ENCODE data around the gene CACNA2D2. TPM values are rescaled to one million over a fixed set of nuclear protein-coding genes. Genes with fewer than 3 reads are reported as not detected.

Gene CACNA2D2
- polyA plus RNA-seq, 1 donor from 2014 or later = 0.11 TPM

DNA sequence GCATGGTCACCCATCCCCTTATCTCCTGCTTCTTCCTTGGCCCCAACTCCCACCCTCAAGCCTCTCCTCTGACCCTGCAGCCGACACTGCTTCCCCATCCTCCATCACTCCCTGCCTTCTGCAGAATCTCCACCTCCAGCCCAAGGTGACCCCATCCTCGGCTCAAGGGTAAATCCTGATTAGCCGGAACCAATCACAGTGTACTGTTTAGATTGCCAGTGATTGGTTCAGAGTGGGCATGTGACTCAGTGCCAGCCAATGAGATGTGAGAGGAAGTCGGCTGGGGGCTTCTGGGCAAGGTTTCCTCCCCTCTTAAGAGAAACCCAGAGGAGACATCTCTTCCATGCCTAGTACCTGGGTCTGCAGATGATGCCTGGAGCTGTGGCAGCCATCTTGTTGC lies 10.3 kb downstream of the CACNA2D2 start:
- H3K4me3 Mint-ChIP-seq = no peak overlapping the region
- H3K36me3 Mint-ChIP-seq = no peaks in the 10 kb centered on the region
- H3K9me3 Mint-ChIP-seq = peaks cover 0 to 3% (median 0%) of the 10 kb centered on the region in 3 donors
- no peak overlapping the region for H3K27ac Mint-ChIP-seq
- peaks cover 9% of the 10 kb centered on the region for H3K27me3 Mint-ChIP-seq
- H3K4me1 Mint-ChIP-seq = no peaks in the 10 kb centered on the region

DNA sequence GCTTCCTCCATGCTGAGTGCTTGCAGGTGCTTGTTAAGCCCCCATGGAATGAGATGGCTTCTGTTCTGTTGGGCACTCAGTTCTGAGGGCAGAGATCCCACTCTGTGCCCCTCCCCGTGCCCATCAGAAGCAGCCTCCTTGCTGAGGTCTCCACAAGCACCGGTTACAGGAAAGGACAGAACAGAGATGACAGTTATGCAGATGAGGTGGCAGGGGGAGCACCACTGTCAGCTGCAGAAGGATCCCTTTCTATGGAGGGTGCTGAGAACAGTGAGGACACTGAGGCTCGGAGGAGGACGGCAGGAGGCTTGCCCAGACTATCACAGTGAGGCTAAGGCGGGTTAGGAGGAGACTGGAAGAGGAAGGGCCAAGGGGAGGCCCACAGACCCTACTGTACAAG lies 12.4 kb downstream of the CACNA2D2 start:
- H3K4me3 Mint-ChIP-seq = no peak overlapping the region
- no peaks in the 10 kb centered on the region for H3K36me3 Mint-ChIP-seq
- peaks cover 0 to 3% (median 0%) of the 10 kb centered on the region in 3 donors for H3K9me3 Mint-ChIP-seq
- peaks cover 6% of the 10 kb centered on the region for H3K27me3 Mint-ChIP-seq
- no peak overlapping the region for H3K27ac Mint-ChIP-seq
- no peaks in the 10 kb centered on the region for H3K4me1 Mint-ChIP-seq

DNA sequence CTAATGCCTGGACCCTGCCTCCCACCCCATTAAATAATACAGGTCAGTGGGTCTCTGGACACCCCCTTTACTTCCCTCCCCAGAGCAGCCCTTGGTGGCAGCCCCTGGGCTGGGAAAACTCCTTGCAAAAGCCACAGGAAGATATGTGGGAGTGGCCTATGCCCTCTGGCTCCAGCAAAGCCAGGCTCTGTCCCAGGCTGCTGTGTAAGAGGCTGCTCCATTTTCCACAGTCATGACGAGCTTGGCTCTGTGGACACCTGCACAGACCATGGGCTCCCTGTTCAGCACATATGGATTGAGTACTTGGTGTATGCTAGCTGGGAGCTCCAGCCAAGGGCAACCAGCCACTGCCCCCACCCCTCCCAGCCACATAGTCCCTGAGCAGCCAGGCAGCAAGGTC lies 13.0 kb downstream of the CACNA2D2 start:
- Mint-ChIP-seq H3K27me3 (peaks cover 6% of the 10 kb centered on the region), H3K4me3 (no peak overlapping the region), H3K36me3 (no peaks in the 10 kb centered on the region), H3K27ac (no peak overlapping the region), H3K9me3 (peaks cover 0 to 3% (median 0%) of the 10 kb centered on the region in 3 donors), H3K4me1 (no peaks in the 10 kb centered on the region)

DNA sequence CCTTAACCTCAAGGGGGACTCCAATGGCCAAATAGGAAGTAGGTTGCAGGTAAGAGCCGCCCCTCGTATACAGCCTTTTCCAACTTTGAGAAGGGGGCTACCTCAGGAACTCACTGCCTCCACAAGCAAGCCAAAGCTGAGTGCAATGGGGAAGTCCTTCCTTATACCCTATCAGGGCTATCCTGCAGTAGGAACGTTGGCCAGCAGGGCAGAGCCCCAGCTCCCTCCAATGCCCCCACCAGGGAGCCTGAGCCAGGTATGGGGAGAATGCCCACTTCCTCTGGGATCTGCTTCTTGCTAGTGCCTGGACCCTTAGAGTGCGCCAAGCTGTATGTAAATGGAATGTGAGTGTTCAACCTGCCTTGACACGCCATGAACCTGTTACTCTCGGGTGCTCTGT lies 16.3 kb downstream of the CACNA2D2 start:
- Mint-ChIP-seq H3K27ac (peak overlapping the region in 1 of 3 donors; percentile 37), H3K9me3 (no peaks in the 10 kb centered on the region), H3K4me1 (no peaks in the 10 kb centered on the region), H3K4me3 (no peak overlapping the region), H3K36me3 (peaks cover 2% of the 10 kb centered on the region), H3K27me3 (peaks cover 16% of the 10 kb centered on the region)

DNA sequence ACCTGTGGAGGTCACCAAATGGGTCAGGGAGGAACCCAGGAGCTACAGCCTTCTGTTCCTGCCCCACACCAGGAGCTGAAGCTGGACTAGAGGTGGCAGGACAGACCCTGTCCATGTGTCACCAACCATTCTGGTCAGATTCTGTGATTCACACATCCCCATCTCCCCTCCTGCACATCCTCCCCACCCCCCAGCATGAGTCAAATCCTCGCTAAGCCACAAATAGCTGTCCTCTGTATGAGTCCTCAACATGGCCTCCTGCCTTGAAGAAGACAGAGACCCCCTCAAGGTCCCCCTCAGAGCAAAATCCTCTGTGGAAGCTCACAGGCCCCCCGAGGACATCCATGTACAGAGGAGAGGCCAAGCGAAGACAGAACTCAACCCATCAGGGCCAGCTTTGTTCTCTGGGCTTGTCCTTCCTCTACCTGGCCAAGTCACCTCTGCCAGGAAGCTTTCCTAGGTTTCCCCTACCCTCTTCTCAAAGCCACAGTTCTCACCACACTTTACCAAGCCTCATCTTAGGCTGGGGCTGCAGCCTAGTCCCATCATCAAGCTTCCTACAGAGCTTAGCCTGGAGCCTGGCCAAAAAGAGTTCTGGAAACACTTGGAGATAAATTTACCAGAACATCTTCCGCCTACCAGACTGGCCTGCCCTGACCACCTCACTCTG lies 17.1 kb downstream of the CACNA2D2 start:
- Mint-ChIP-seq H3K9me3 (no peaks in the 10 kb centered on the region), H3K36me3 (peaks cover 2% of the 10 kb centered on the region), H3K27me3 (peaks cover 15% of the 10 kb centered on the region), H3K27ac (no peak overlapping the region), H3K4me1 (no peaks in the 10 kb centered on the region), H3K4me3 (no peak overlapping the region)

DNA sequence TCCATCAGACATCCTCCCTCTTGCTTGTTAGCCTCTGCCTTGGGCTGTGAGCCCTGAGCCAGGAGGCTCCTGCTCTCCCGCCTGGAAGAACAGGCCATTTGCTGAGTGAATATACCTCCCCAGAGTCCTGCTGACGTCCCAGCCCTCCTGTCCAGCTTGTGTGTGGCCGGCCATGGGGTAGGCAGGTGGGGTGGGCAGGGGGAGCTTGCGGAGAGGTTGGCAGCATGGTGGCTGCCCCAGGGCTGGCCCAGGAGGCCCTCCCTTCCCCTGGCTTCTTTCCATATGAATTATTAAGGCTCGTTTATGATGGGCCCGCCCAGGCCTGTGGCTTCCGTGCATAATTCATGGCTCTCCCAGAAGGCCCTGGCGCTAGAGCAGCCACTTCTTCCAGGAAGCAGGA lies 18.7 kb downstream of the CACNA2D2 start:
- Mint-ChIP-seq H3K4me3 (no peak overlapping the region), H3K27me3 (peaks cover 12% of the 10 kb centered on the region), H3K27ac (no peak overlapping the region), H3K4me1 (peaks cover 0 to 2% (median 2%) of the 10 kb centered on the region in 3 donors), H3K9me3 (no peaks in the 10 kb centered on the region), H3K36me3 (peaks cover 2% of the 10 kb centered on the region)

DNA sequence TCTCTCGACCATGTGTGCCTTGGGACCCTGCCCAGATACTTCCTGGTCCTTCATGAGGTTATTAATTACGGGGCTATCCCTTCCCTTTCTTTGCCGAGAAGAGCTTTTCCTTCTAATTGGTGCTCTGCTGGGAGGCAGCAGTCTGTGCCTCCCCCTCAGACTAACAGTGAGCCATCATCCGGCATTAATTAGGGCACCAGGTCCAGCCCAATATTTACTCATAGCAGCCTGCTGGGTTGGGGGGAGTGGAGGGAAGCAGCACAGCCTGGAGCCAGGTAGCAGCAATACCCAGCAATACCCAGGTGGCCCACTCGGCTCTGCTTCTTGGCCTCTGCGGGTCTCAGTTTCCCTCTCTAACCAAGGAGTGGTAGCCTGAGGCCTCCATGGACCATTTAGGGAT lies 20.1 kb downstream of the CACNA2D2 start:
- H3K9me3 Mint-ChIP-seq = no peaks in the 10 kb centered on the region
- H3K27ac Mint-ChIP-seq = peak overlapping the region in 1 of 3 donors; percentile 47
- no peak overlapping the region for H3K4me3 Mint-ChIP-seq
- H3K36me3 Mint-ChIP-seq = peaks cover 2% of the 10 kb centered on the region
- H3K4me1 Mint-ChIP-seq = peaks cover 0 to 2% (median 2%) of the 10 kb centered on the region in 3 donors
- H3K27me3 Mint-ChIP-seq = peaks cover 12% of the 10 kb centered on the region

DNA sequence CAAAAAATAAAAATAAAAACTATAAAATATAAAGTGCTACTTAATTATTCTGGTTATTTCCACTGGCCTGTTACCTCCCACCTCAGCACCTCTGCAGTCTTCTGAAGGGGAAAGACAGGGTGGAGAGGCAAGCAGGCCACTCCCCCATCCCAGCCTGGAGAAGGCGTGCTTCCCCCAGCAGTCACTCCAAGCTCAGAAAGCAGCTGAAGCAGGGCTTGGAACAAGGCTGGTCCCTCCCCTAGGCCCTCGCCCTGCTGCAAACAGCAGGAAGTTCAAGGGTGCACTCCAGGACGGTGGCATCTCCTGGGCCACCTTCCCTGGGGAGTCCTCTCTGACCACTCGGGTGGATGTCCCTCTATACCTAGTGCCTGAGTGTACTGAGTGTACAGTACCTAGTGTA lies 21.4 kb downstream of the CACNA2D2 start:
- Mint-ChIP-seq H3K27me3 (peaks cover 12% of the 10 kb centered on the region), H3K36me3 (peaks cover 2% of the 10 kb centered on the region), H3K4me3 (no peak overlapping the region), H3K27ac (no peak overlapping the region), H3K4me1 (peaks cover 0 to 2% (median 2%) of the 10 kb centered on the region in 3 donors), H3K9me3 (no peaks in the 10 kb centered on the region)

DNA sequence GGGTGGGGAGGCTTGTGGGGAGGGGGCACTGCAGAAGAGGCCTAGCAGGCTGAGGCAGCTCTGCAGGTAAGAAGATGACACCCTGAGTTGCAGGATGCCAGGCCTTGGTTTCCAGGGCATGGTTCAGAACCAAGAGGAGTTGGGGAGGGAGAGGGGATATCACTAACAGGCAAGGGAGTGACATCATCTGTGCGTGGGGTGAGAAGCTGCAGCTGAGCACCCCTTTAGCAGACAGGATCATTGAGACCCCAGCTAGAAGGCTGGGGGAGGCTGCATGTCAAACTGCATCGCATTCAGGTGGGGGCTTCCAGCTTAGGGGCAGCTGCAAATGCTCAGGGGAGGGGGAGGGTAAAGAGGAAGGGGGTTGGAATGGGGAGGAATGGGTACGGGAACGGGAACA lies 23.0 kb downstream of the CACNA2D2 start:
- Mint-ChIP-seq H3K4me3 (no peak overlapping the region), H3K36me3 (peaks cover 2% of the 10 kb centered on the region), H3K9me3 (no peaks in the 10 kb centered on the region), H3K27ac (no peak overlapping the region), H3K4me1 (peaks cover 0 to 2% (median 2%) of the 10 kb centered on the region in 3 donors), H3K27me3 (peaks cover 10% of the 10 kb centered on the region)

DNA sequence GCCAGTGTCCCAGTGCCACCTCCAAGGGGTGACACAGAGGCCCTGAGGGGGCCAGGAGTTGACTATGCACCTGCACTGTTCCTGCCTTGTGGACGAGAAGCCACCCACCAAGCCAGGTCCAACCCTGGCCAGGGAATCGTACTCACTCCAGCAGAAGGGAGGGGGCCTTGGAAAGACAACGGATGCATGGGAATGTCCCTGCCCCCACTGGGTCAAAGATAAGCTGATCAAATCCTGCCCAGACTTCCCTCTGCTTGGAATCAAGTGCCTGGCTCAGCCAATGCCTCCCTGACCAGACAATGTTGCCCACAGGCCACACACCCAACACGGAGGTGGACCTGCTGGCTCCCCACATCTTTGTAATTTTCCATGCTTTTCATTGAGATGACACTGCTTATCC lies 23.9 kb downstream of the CACNA2D2 start:
- Mint-ChIP-seq H3K27ac (no peak overlapping the region), H3K36me3 (peaks cover 2% of the 10 kb centered on the region), H3K4me1 (peaks cover 0 to 2% (median 2%) of the 10 kb centered on the region in 3 donors), H3K4me3 (no peak overlapping the region), H3K27me3 (peaks cover 6% of the 10 kb centered on the region), H3K9me3 (no peaks in the 10 kb centered on the region)

DNA sequence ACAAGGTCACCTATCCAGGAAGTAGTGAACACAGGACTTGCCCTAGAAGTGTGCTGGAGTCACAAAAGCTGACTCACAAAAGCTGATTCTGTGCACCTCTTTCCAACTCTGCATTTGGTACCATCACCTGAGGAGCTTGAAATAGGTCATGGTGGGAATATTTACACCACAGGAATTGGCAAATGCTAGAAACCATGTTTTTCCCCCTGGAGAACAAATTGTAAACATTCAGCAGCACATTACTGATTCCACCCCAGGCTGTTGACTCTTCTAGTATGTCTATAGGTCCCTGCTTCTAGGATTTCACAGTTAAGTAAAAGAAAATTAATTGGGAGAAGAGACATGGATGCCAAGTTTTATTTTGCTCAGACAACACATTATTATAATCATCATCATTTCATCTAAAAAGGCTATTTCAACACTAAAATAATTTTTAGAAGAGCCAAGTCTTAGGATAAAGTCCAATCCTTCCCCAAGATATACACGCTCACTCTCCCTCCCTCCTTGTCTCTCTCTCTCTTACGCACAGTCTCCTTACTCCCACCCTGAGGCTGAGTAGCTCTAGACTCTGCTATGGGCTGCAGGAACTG lies 24.7 kb downstream of the CACNA2D2 start:
- no peak overlapping the region for H3K4me3 Mint-ChIP-seq
- no peak overlapping the region for H3K27ac Mint-ChIP-seq
- H3K27me3 Mint-ChIP-seq = peaks cover 4% of the 10 kb centered on the region
- no peaks in the 10 kb centered on the region for H3K36me3 Mint-ChIP-seq
- no peaks in the 10 kb centered on the region for H3K9me3 Mint-ChIP-seq
- H3K4me1 Mint-ChIP-seq = peaks cover 0 to 2% (median 2%) of the 10 kb centered on the region in 3 donors

DNA sequence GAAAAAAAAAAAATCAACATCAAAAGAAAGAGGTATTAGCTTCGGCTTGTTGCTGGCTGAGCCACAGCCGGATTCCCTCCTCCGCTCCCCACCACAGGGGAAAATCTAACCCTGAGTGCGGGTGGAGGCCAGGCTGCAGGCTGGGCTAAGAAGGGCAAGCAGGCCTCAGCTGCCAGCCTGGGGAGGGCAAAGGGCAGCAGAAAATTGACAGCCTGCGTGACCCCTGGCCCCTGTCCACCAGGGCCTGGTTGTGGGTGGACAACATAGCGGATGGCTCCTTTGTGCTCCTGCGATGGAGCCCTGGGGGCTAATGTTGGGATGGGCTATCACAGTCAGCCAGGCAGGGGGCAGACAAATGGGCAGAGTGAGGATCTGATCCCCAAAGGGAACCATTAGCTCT lies 25.4 kb downstream of the CACNA2D2 start:
- Mint-ChIP-seq H3K9me3 (no peaks in the 10 kb centered on the region), H3K4me1 (peaks cover 0 to 2% (median 2%) of the 10 kb centered on the region in 3 donors), H3K27me3 (peaks cover 2% of the 10 kb centered on the region), H3K4me3 (no peak overlapping the region), H3K36me3 (no peaks in the 10 kb centered on the region), H3K27ac (peak overlapping the region in 1 of 3 donors; percentile 7)

DNA sequence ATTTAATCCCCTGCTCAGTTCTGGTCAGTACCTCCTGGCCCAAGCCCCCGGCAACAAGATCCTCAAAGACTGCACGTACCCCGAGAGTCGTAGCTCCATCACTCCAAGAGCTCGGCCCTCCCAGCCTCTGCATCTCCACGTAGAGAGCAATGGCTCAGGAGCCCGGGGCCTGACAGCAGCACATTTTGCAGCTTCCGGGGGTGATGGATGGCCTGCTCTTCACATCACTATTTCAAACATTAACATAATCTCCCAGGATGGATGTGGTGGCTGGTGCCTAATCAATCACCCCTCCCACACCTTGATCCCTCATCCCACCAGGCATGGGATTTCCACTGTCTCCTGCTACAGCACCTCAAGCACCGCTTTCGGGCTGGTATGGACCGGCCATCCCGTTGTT lies 28.1 kb downstream of the CACNA2D2 start:
- Mint-ChIP-seq H3K27me3 (peaks cover 2% of the 10 kb centered on the region), H3K9me3 (no peaks in the 10 kb centered on the region), H3K4me1 (peaks cover 0 to 2% (median 0%) of the 10 kb centered on the region in 3 donors), H3K36me3 (no peaks in the 10 kb centered on the region), H3K27ac (no peak overlapping the region), H3K4me3 (no peak overlapping the region)

DNA sequence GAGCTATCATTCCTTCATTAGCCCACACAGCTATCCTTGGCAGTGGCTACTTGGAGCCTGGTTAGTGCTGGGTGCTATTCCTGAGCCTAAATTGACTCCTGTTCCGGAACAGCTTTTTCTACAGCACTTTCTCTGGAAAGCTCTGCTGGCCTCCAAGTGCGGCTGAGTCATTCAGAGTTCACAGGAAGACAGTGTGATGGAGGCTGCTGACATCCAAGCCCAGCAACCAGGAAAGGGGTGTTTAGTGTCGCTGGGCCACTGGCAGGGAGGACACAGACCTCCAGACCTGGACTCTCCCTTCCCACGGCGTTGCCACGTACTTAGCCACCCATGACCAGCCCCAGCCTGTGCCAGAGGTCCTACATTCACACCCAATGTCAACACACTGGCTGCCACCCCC lies 28.7 kb downstream of the CACNA2D2 start:
- H3K4me1 Mint-ChIP-seq = peaks cover 0 to 2% (median 0%) of the 10 kb centered on the region in 3 donors
- no peak overlapping the region for H3K27ac Mint-ChIP-seq
- H3K9me3 Mint-ChIP-seq = no peaks in the 10 kb centered on the region
- H3K27me3 Mint-ChIP-seq = peaks cover 2% of the 10 kb centered on the region
- H3K36me3 Mint-ChIP-seq = no peaks in the 10 kb centered on the region
- H3K4me3 Mint-ChIP-seq = no peak overlapping the region

DNA sequence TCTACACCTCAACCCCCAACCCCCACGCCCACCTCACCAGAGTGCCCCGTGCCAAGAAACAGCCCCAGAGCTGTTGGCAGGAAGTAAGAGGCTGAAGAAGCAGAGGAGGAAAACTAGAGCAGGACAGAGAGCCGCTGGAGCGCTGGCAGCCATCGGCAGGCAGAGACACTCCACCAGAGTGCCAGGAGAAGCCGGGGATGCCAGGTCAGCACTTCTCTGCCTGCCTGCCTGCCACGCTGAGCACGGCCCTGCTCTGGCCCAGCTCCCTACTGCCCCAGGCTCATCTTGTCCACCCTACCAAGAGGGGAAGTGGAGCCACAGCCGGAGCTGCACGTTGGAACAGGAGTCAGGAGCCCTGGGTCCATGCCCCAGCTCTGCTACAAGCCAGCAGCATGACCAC lies 29.7 kb downstream of the CACNA2D2 start:
- Mint-ChIP-seq H3K27me3 (peaks cover 2% of the 10 kb centered on the region), H3K9me3 (no peaks in the 10 kb centered on the region), H3K4me3 (no peak overlapping the region), H3K36me3 (no peaks in the 10 kb centered on the region), H3K4me1 (peaks cover 0 to 2% (median 0%) of the 10 kb centered on the region in 3 donors), H3K27ac (peak overlapping the region in 1 of 3 donors; percentile 82)

DNA sequence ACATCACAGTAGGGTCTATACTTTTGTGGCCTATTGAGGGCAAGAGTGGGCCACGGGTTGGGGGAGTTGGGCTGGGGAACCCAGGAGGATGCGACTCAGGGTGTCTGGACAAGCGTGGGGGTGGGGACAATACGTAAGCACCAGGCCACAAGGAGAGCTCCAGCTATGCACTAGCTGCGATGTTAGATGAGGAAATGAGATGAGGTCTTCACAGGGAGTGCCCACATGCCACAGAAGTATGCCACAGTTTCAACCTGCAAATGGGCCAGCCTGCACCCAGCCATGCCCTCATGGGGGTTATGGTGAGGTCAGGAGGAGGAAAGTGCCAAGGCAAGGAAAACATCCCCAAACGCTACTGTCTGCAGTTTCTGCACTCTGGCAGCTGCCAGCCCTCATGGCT lies 30.5 kb downstream of the CACNA2D2 start:
- peaks cover 2% of the 10 kb centered on the region for H3K27me3 Mint-ChIP-seq
- H3K36me3 Mint-ChIP-seq = no peaks in the 10 kb centered on the region
- peaks cover 0 to 4% (median 0%) of the 10 kb centered on the region in 3 donors for H3K4me1 Mint-ChIP-seq
- H3K9me3 Mint-ChIP-seq = no peaks in the 10 kb centered on the region
- peak overlapping the region in 1 of 4 donors; percentile 28 for H3K4me3 Mint-ChIP-seq
- peak overlapping the region in 1 of 3 donors; percentile 82 for H3K27ac Mint-ChIP-seq
